Immature natural killer cell (primary cell): ENCODE measurements around the gene MECR. TPM values are rescaled to one million over a fixed set of nuclear protein-coding genes. Genes with fewer than 3 reads are reported as not detected.

Experiments used
- DNase-seq, 3 donors: peaks; one replicate each; pipeline ENCODE4 v3.0.0; 2022; ENCODE audit warnings: mixed read lengths in 1 of 3
- H3K27ac Mint-ChIP-seq, 6 donors: one replicate each; pipeline ENCODE4 v1.8.0; 2020; ENCODE audit warnings: mixed read lengths in 6 of 6, mild to moderate bottlenecking in 5 of 6, inconsistent platforms in 4 of 6, moderate library complexity in 3 of 6
- H3K27me3 Mint-ChIP-seq, 3 donors: one replicate each; pipeline ENCODE4 v1.8.0; 2020 to 2021; ENCODE audit warnings: low read depth in 3 of 3, mild to moderate bottlenecking in 3 of 3, mixed read lengths in 3 of 3, moderate library complexity in 3 of 3, inconsistent platforms in 1 of 3
- H3K36me3 Mint-ChIP-seq, 3 donors: one replicate each; pipeline ENCODE4 v1.8.0; 2020; ENCODE audit warnings: mixed read lengths in 3 of 3, inconsistent platforms in 2 of 3, mild to moderate bottlenecking in 2 of 3
- H3K4me1 Mint-ChIP-seq, 2 donors: one replicate each; pipeline ENCODE4 v1.8.0; 2020; ENCODE audit warnings: inconsistent platforms in 2 of 2, mild to moderate bottlenecking in 2 of 2, mixed read lengths in 2 of 2, moderate library complexity in 1 of 2
- H3K4me3 Mint-ChIP-seq, 5 donors: one replicate each; pipeline ENCODE4 v1.8.0; 2020; ENCODE audit warnings: mild to moderate bottlenecking in 5 of 5, mixed read lengths in 5 of 5, inconsistent platforms in 3 of 5, moderate library complexity in 3 of 5
- H3K9me3 Mint-ChIP-seq, 6 donors: one replicate each; pipeline ENCODE4 v1.8.0; 2020; ENCODE audit warnings: mild to moderate bottlenecking in 6 of 6, mixed read lengths in 6 of 6, inconsistent platforms in 4 of 6, moderate library complexity in 3 of 6
- polyA plus RNA-seq, 3 donors: library from polyadenylated mRNA; unstranded; fragments of 300-500 nt; fragmentation: Illumina TruSeq; gene quantifications; one replicate each; pipeline ENCODE4 v1.2.3, GENCODE V29; 2021

The MECR gene
- polyA plus RNA-seq, 3 donors from 2014 or later: 6.5 to 14.0 (median 11.3) TPM

DNA sequence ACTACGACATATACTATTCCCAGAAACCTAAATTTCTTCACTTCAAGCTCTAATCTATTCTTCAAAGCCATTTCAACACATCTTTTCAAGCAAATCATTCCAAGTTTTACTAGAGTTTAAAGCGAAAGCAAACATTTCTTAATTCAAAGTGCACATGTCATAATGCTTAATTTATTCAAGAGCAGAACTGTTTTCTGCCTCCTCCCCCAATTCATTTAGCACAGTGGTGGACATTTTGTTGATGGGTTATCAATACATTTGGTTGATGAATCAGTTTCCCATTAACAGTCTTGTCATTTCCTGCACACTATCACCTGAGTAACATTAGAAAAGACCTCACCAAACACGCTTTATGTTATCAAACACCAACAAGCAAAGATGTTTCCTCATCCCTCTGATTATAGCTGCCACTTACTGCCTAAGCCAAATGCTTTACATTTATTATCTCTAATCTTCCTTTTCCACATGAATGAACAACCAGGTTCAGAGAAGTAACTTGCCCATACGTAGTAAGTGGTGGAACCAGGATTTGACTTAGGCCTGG is 51.0 kb downstream of the MECR start:
- Mint-ChIP-seq H3K4me1 (peaks cover 60 to 70% of the 10 kb centered on the region in 2 donors), H3K9me3 (no peaks in the 10 kb centered on the region), H3K36me3 (peaks cover 0 to 7% (median 6%) of the 10 kb centered on the region in 3 donors), H3K4me3 (peak overlapping the region; percentile 94 to 97 (median 94)), H3K27me3 (peaks cover 2 to 9% (median 7%) of the 10 kb centered on the region in 3 donors), H3K27ac (peak overlapping the region; percentile 89 to 96 (median 94))
- no peak for DNase-seq

- Mint-ChIP-seq H3K4me1 (peaks cover 62 to 72% of the 10 kb centered on the region in 2 donors), H3K27me3 (peaks cover 2 to 7% (median 5%) of the 10 kb centered on the region in 3 donors), H3K36me3 (peaks cover 4 to 9% (median 7%) of the 10 kb centered on the region in 3 donors), H3K27ac (peak overlapping the region; percentile 9 to 78 (median 65)), H3K4me3 (peak overlapping the region in 4 of 5 donors; percentile 17 to 48 (median 35)), H3K9me3 (no peaks in the 10 kb centered on the region)
- no peak for DNase-seq
Observed at GRCh38 chr1:29177022-29177705, 53.6 kb downstream of the MECR start.

DNA sequence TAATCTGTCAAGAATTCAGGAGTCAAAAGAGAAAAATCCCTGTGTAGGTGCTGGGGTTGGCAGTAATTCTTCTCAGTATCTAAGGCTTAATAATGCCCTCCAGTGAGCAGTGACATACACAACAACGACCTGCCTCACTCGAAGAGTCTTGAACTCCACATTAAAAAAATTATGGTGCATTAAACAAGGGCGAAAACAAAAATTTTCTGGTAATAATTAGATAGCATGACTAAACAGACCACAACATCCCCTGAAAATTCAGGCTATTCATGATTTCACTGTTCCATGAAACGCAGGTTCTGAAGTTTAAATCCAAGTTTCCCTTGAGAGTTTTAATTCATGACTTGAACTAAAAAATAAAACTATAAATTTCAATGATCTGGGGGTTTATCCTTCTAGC is 54.2 kb downstream of the MECR start:
- Mint-ChIP-seq H3K4me1 (peaks cover 63 to 76% of the 10 kb centered on the region in 2 donors), H3K27me3 (peaks cover 2 to 6% (median 2%) of the 10 kb centered on the region in 3 donors), H3K27ac (peak overlapping the region; percentile 47 to 76 (median 58)), H3K4me3 (peak overlapping the region in 2 of 5 donors; percentile 7 to 48), H3K36me3 (peaks cover 4 to 9% (median 7%) of the 10 kb centered on the region in 3 donors), H3K9me3 (no peaks in the 10 kb centered on the region)
- no peak for DNase-seq

- H3K27ac Mint-ChIP-seq: peak overlapping the region in 2 of 6 donors; percentile 2 to 69
- H3K36me3 Mint-ChIP-seq: peaks cover 0 to 4% (median 3%) of the 10 kb centered on the region in 3 donors
- H3K9me3 Mint-ChIP-seq: no peaks in the 10 kb centered on the region
- H3K27me3 Mint-ChIP-seq: peaks cover 0 to 1% (median 0%) of the 10 kb centered on the region in 3 donors
- DNase-seq: no peak
- peak overlapping the region in 1 of 5 donors; percentile 12 for H3K4me3 Mint-ChIP-seq
- H3K4me1 Mint-ChIP-seq: peaks cover 64 to 76% of the 10 kb centered on the region in 2 donors
Observed at GRCh38 chr1:29172415-29172939, 58.3 kb downstream of the MECR start.

DNA sequence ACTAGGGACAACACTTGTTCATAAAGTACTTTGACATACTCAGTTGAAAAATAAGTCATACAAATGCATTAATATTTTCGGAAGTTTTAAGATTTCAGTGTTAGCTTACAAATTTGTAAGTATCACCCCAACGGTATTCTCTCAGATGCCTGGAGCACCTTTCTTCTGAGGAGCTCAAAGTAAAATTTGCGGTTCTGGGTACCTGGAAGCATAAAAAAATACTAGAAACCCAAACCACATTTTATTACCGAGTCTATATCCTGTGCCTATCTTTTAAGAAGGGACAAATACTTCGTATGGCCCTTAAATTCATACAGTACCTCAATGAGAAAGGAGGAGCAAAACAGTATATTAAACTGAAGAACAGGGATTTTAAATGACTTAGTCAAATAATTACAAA is 59.2 kb downstream of the MECR start:
- H3K27me3 Mint-ChIP-seq: peaks cover 0 to 1% (median 0%) of the 10 kb centered on the region in 3 donors
- peaks cover 59 to 75% of the 10 kb centered on the region in 2 donors for H3K4me1 Mint-ChIP-seq
- H3K9me3 Mint-ChIP-seq: no peaks in the 10 kb centered on the region
- DNase-seq: no peak
- H3K36me3 Mint-ChIP-seq: peaks cover 3 to 4% (median 4%) of the 10 kb centered on the region in 3 donors
- H3K27ac Mint-ChIP-seq: peak overlapping the region in 1 of 6 donors; percentile 65
- peak overlapping the region in 2 of 5 donors; percentile 7 to 42 for H3K4me3 Mint-ChIP-seq

DNA sequence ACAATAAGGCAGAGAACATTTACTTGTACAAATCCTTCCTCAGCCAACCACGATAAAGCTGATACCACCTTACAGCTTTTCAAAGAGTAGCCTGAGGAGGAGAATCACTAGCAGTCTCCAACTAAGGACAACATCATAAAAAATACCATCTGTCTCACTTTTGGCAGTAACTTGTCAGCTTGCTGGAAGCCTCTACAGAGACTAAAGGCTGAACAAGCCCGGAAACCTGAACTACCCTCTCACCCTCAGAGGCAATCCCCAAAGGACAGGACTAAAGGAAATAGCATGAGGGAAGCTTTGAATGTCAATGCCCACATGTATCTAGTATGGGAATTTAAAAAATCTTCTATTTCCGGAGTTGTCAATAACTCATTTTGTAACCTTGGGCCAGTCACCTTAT is 59.6 kb downstream of the MECR start:
- H3K4me3 Mint-ChIP-seq: peak overlapping the region in 3 of 5 donors; percentile 7 to 42 (median 7)
- no peak for DNase-seq
- H3K36me3 Mint-ChIP-seq: peaks cover 3 to 4% (median 4%) of the 10 kb centered on the region in 3 donors
- H3K9me3 Mint-ChIP-seq: no peaks in the 10 kb centered on the region
- H3K4me1 Mint-ChIP-seq: peaks cover 57 to 75% of the 10 kb centered on the region in 2 donors
- H3K27ac Mint-ChIP-seq: peak overlapping the region in 3 of 6 donors; percentile 44 to 65 (median 56)
- peaks cover 0 to 1% (median 0%) of the 10 kb centered on the region in 3 donors for H3K27me3 Mint-ChIP-seq

DNA sequence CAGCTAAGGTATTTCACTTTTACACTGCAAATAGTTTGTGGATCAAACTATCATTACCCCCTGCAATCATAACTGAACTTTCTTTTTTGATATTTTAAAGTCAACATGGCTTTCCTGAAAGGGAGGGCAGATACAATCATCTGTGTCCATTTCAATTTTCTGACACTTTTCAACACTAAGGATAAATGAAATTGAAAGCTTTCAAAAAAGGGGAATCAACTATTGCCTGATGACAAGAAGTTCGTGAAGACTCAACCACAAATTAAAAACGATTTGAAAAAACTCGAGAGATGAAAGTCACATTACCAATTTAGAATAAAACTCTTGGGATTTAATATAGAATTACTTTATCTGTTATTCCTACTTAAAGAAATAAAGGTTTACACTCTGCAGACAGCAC is 60.8 kb downstream of the MECR start:
- Mint-ChIP-seq H3K27ac (peak overlapping the region in 5 of 6 donors; percentile 18 to 56 (median 24)), H3K36me3 (peaks cover 3 to 4% (median 4%) of the 10 kb centered on the region in 3 donors), H3K4me1 (peaks cover 61 to 83% of the 10 kb centered on the region in 2 donors), H3K27me3 (peaks cover 0 to 1% (median 0%) of the 10 kb centered on the region in 3 donors), H3K4me3 (peak overlapping the region in 2 of 5 donors; percentile 2 to 42), H3K9me3 (no peaks in the 10 kb centered on the region)
- DNase-seq: no peak

GRCh38 chr1:29167904-29168303 is 62.8 kb downstream of the MECR start:
- Mint-ChIP-seq H3K4me3 (no peak overlapping the region), H3K9me3 (no peaks in the 10 kb centered on the region), H3K27me3 (peaks cover 0 to 1% (median 0%) of the 10 kb centered on the region in 3 donors), H3K36me3 (peaks cover 0 to 6% (median 0%) of the 10 kb centered on the region in 3 donors), H3K27ac (no peak overlapping the region), H3K4me1 (peaks cover 76 to 94% of the 10 kb centered on the region in 2 donors)
- DNase-seq: no peak

DNA sequence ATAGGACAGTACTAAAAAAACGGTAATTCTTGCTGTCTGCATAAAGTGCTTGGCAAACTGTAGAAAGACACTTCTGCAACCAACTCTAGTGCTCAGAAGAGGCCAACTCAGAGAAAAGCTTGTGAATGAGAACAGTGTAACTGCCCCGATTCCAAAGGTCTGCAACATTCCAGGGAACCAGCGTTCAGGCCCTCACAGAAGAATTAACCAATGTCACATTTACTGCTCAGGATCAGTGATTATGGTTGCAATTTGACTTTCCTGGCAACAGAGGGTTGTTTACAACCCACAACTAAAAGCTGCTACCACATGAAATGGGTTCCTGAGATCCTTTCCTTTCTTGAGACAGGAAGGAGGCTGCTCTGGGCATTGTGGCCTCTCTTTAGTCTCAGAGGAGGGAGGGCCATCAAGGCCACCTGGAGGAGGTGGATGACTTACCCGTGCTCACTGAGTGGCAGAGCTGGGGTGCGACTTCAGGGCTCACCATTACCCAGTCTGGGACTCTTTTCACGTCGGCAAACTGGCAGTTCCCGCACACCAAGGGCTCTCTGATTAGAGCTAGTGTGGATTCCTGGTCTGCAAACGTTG is 64.3 kb downstream of the MECR start:
- DNase-seq: no peak
- H3K36me3 Mint-ChIP-seq: peaks cover 0 to 6% (median 0%) of the 10 kb centered on the region in 3 donors
- no peak overlapping the region for H3K4me3 Mint-ChIP-seq
- peak overlapping the region in 4 of 6 donors; percentile 19 to 40 (median 32) for H3K27ac Mint-ChIP-seq
- peaks cover 78 to 94% of the 10 kb centered on the region in 2 donors for H3K4me1 Mint-ChIP-seq
- no peaks in the 10 kb centered on the region for H3K9me3 Mint-ChIP-seq
- H3K27me3 Mint-ChIP-seq: no peaks in the 10 kb centered on the region

DNA sequence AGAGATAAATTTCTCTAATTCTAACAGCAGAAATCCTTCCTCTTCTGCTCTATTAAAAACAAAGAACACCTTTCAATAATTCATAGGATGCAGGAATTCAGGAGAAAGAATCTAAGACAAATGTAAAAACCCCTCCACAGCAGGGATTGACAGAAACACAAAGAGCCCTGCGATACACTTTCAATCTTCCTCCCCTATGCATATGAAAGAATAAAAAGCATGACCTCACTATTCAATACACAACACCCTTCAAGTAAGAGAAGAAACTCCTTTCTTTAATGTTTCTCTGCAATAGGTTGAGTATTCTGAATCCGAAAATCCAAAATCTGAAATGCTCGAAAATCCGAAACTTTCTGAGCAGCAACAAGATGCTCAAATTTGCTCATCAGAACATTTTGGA is 66.1 kb downstream of the MECR start:
- H3K4me1 Mint-ChIP-seq: peaks cover 73 to 94% of the 10 kb centered on the region in 2 donors
- no peaks in the 10 kb centered on the region for H3K27me3 Mint-ChIP-seq
- no peak overlapping the region for H3K4me3 Mint-ChIP-seq
- peaks cover 0 to 10% (median 0%) of the 10 kb centered on the region in 3 donors for H3K36me3 Mint-ChIP-seq
- H3K9me3 Mint-ChIP-seq: no peaks in the 10 kb centered on the region
- H3K27ac Mint-ChIP-seq: peak overlapping the region in 4 of 6 donors; percentile 44 to 59 (median 53)
- DNase-seq: no peak

DNA sequence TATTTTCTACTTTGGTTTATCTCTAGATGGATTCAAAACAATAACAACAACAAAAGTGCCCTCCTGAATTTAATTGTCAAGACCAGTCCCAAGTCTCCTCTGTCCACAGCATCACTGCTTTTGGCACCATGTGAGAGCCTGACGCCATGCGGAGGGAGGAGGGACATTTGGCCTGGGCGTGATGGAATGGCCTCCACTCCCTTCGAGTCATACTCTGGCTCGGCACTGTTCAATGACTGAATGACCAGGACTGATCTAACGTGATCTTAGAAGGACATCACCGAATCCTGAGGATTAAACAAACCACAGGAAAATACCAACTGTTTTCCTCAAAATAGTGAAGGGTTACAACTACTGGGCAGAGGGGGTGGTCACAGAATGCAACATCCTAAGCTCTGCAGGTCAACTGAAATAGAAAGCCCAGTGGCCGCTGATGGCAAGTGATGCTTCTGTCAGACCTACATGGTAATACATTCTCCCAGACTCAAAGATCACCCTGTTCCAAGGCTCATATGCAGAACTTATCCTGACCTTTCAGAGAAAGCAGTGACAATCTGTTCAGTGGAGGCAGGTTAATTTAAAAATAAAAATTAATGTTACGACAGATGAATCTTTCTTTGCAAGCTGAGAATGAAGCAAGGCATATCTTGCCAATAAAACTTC is 68.1 kb downstream of the MECR start:
- peaks cover 59 to 84% of the 10 kb centered on the region in 2 donors for H3K4me1 Mint-ChIP-seq
- peaks cover 0 to 19% (median 0%) of the 10 kb centered on the region in 3 donors for H3K36me3 Mint-ChIP-seq
- peak overlapping the region in 1 of 5 donors; percentile 18 for H3K4me3 Mint-ChIP-seq
- H3K27ac Mint-ChIP-seq: peak overlapping the region in 2 of 6 donors; percentile 34 to 62
- no peak for DNase-seq
- no peaks in the 10 kb centered on the region for H3K27me3 Mint-ChIP-seq
- no peaks in the 10 kb centered on the region for H3K9me3 Mint-ChIP-seq

DNA sequence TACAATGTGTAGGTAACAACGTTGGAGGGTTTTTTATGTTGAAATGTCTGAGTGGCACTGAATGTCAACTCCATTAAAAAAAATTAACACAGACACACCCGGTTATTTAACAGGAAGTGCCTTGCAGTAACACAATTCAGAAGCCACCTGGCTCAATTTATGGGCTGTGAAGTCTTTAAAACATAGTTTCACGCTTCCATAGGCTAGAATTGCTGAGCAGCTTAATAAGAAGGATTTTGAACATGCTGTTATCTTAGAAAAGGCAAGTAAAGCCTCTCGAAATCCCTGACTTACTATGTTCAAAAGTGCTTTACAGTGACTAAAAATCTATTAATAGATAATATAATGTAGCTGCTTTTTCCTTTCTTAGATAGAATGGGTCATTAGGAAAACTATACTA is 68.7 kb downstream of the MECR start:
- peak overlapping the region in 4 of 6 donors; percentile 17 to 49 (median 30) for H3K27ac Mint-ChIP-seq
- H3K36me3 Mint-ChIP-seq: peaks cover 0 to 23% (median under 1%) of the 10 kb centered on the region in 3 donors
- no peaks in the 10 kb centered on the region for H3K9me3 Mint-ChIP-seq
- DNase-seq: peak in 1 of 3 donors; percentile 6
- H3K4me3 Mint-ChIP-seq: peak overlapping the region in 2 of 5 donors; percentile 24 to 38
- H3K4me1 Mint-ChIP-seq: peaks cover 57 to 81% of the 10 kb centered on the region in 2 donors
- no peaks in the 10 kb centered on the region for H3K27me3 Mint-ChIP-seq

- peaks cover 43 to 65% of the 10 kb centered on the region in 2 donors for H3K4me1 Mint-ChIP-seq
- H3K4me3 Mint-ChIP-seq: peak overlapping the region in 1 of 5 donors; percentile 25
- no peak for DNase-seq
- H3K36me3 Mint-ChIP-seq: peaks cover 8 to 27% (median 10%) of the 10 kb centered on the region in 3 donors
- no peaks in the 10 kb centered on the region for H3K9me3 Mint-ChIP-seq
- H3K27me3 Mint-ChIP-seq: no peaks in the 10 kb centered on the region
- H3K27ac Mint-ChIP-seq: peak overlapping the region in 3 of 6 donors; percentile 40 to 58 (median 45)
Observed at GRCh38 chr1:29159773-29160172, 71.0 kb downstream of the MECR start.
